ENCODE measurements around the gene MCTP2. TPM values are rescaled to one million over a fixed set of nuclear protein-coding genes. Genes with fewer than 3 reads are reported as not detected.

Gene MCTP2
- total RNA-seq, 1 experiment from 2014 or later, result 1.3 TPM

DNA sequence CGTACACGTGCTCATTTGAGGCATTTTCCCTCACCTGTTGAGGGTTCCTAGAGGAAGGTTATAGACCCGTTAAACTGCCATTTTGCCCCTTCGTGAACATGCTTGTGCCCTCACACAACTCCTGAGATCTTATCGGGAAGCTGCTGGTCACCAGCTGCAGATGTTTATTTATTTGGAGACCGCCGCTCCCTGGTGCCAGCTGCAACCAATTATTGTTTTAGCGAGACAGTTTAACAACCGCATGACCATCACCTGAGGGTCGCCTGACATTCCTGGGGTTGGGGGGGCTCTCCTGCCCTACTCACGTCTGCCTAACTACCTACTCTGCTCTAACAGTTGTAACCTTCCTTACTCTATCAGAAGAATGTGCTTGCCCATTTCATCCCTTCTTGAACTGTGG lies 292.5 kb downstream of the MCTP2 start:
- H3K4ac ChIP-seq (ENCODE audit: low read depth, low read length), result no peak overlapping the region
- no peaks in the 10 kb centered on the region for H3K27me3 ChIP-seq (ENCODE audit: insufficient read depth, low read length)
- no peak overlapping the region for H2AK5ac ChIP-seq (ENCODE audit: insufficient read length, low read length)
- Mint-ChIP-seq H3K4me1 (peaks cover 17% of the 10 kb centered on the region in 2 experiments), H3K27ac (no peak overlapping the region), H3K27me3 (ENCODE audit: low read depth) (no peaks in the 10 kb centered on the region), H3K9me3 (no peaks in the 10 kb centered on the region), H3K4me3 (no peak overlapping the region), H3K36me3 (ENCODE audit: insufficient read depth in 1 of 3, low read depth in 3 of 3) (no peaks in the 10 kb centered on the region)
- TF ChIP-seq, protein P1, sequence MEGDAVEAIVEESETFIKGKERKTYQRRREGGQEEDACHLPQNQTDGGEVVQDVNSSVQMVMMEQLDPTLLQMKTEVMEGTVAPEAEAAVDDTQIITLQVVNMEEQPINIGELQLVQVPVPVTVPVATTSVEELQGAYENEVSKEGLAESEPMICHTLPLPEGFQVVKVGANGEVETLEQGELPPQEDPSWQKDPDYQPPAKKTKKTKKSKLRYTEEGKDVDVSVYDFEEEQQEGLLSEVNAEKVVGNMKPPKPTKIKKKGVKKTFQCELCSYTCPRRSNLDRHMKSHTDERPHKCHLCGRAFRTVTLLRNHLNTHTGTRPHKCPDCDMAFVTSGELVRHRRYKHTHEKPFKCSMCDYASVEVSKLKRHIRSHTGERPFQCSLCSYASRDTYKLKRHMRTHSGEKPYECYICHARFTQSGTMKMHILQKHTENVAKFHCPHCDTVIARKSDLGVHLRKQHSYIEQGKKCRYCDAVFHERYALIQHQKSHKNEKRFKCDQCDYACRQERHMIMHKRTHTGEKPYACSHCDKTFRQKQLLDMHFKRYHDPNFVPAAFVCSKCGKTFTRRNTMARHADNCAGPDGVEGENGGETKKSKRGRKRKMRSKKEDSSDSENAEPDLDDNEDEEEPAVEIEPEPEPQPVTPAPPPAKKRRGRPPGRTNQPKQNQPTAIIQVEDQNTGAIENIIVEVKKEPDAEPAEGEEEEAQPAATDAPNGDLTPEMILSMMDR (conservative IDR thresholded peaks at IDR 0.05), result no peak
- no CpG with 5 or more reads among the region's 11 CpGs for WGBS (ENCODE audit: extremely low coverage, insufficient read length, low lambda C conversion rate)
- no peak overlapping the region for H2AFZ ChIP-seq (ENCODE audit: low read length)
- H2BK5ac ChIP-seq (ENCODE audit: insufficient read length, low read length), result no peak overlapping the region
- no peak overlapping the region for H4K8ac ChIP-seq (replicated peaks; ENCODE audit: insufficient read length, low read depth, low read length)
- no peaks in the 10 kb centered on the region for H3K23me2 ChIP-seq (ENCODE audit: insufficient read length, low read depth, low read length, poor library complexity, severe bottlenecking)
- H4K20me1 ChIP-seq (ENCODE audit: control insufficient read depth, insufficient read depth, insufficient read length), result no peaks in the 10 kb centered on the region
- H3K27ac ChIP-seq (ENCODE audit: insufficient read length, low read depth, low read length), result no peak overlapping the region
- H3K14ac ChIP-seq (ENCODE audit: insufficient read depth, low read length), result no peak overlapping the region
- no peaks in the 10 kb centered on the region for H3K79me1 ChIP-seq (ENCODE audit: insufficient read depth, low read depth, low read length, poor library complexity, severe bottlenecking)
- H3K79me2 ChIP-seq (ENCODE audit: insufficient read depth, low read length), result no peaks in the 10 kb centered on the region
- no peak for DNase-seq
- H3K9me3 ChIP-seq (ENCODE audit: control insufficient read depth, low read depth, low read length), result no peaks in the 10 kb centered on the region
- no peak overlapping the region for H3K9ac ChIP-seq (ENCODE audit: extremely low read depth, insufficient read length, low read length)
- no peak overlapping the region for H3K56ac ChIP-seq (ENCODE audit: insufficient read length, low read depth, low read length)
- no peak overlapping the region for H2BK12ac ChIP-seq (ENCODE audit: insufficient read length, low read depth, low read length)
- H2BK120ac ChIP-seq (ENCODE audit: low read depth, low read length, poor library complexity, severe bottlenecking), result no peak overlapping the region
- H2BK15ac ChIP-seq (ENCODE audit: low read depth, low read length), result no peak overlapping the region
- no peak overlapping the region for H3K4me2 ChIP-seq (ENCODE audit: insufficient read depth, insufficient read length, low read length)
- no peak overlapping the region for H3K18ac ChIP-seq (ENCODE audit: insufficient read length, low read depth, low read length)
- H3K23ac ChIP-seq (ENCODE audit: insufficient read length, low read depth, low read length), result no peak overlapping the region
- H3T11ph ChIP-seq (ENCODE audit: low read length), result no peak overlapping the region
- no peak overlapping the region for H4K5ac ChIP-seq (ENCODE audit: insufficient read length, low read depth, low read length)
- H2BK20ac ChIP-seq (ENCODE audit: low read depth, low read length, poor library complexity, severe bottlenecking), result no peak overlapping the region
- H4K91ac ChIP-seq (ENCODE audit: insufficient read length, low read depth, low read length), result no peak overlapping the region
- no peaks in the 10 kb centered on the region; the same call in 1 of the 2 replicates for H3K4me1 ChIP-seq (ENCODE audit: insufficient read depth, low read length)

Data from H9 (cell line).